GM18861 (cell line): ENCODE results near the gene ADGRG2.
"Not testable (repeated sequence)": the region's sequence is repeated elsewhere in the genome, so short reads cannot be mapped to it uniquely, and the experiment has no call there.

Experiments used
- ATAC-seq: cut with Tn5 transposase; IDR thresholded peaks from one replicate; pipeline ENCODE4 v1.9.1; 2021; ENCODE audit not compliant: unreplicated experiment

Gene ADGRG2

GRCh38 chrX:19089555-19090040 lies 32.7 kb downstream of the ADGRG2 start:
- no peak for ATAC-seq

- ATAC-seq: no peak
Measured at GRCh38 chrX:19086102-19086772, 36.0 kb downstream of the ADGRG2 start.

GRCh38 chrX:19085666-19086065 lies 36.6 kb downstream of the ADGRG2 start:
- no peak for ATAC-seq

- ATAC-seq: no peak
Measured at GRCh38 chrX:19075754-19076153, 46.5 kb downstream of the ADGRG2 start.

GRCh38 chrX:19072372-19072771 lies 49.9 kb downstream of the ADGRG2 start:
- no peak for ATAC-seq

GRCh38 chrX:19070555-19070994 lies 51.7 kb downstream of the ADGRG2 start:
- no peak for ATAC-seq

GRCh38 chrX:19066987-19067386 lies 55.3 kb downstream of the ADGRG2 start:
- ATAC-seq: not testable (repeated sequence)

GRCh38 chrX:19065535-19065934 lies 56.7 kb downstream of the ADGRG2 start:
- ATAC-seq: peak; percentile 79

GRCh38 chrX:19064175-19064574 lies 58.1 kb downstream of the ADGRG2 start:
- no peak for ATAC-seq

- ATAC-seq: no peak
Measured at GRCh38 chrX:19063030-19063429, 59.2 kb downstream of the ADGRG2 start.

- ATAC-seq: no peak
Measured at GRCh38 chrX:19059067-19059466, 63.2 kb downstream of the ADGRG2 start.

GRCh38 chrX:19057856-19058255 lies 64.4 kb downstream of the ADGRG2 start:
- no peak for ATAC-seq

- ATAC-seq: no peak
Measured at GRCh38 chrX:19049110-19049509, 73.2 kb downstream of the ADGRG2 start.

- no peak for ATAC-seq
Measured at GRCh38 chrX:19046343-19047215, 75.7 kb downstream of the ADGRG2 start.

GRCh38 chrX:19040373-19040772 lies 81.9 kb downstream of the ADGRG2 start:
- ATAC-seq: no peak

- no peak for ATAC-seq
Measured at GRCh38 chrX:19034025-19034424, 88.2 kb downstream of the ADGRG2 start.

- no peak for ATAC-seq
Measured at GRCh38 chrX:19030805-19031204, 91.5 kb downstream of the ADGRG2 start.

- no peak for ATAC-seq
Measured at GRCh38 chrX:19028560-19028959, 93.7 kb downstream of the ADGRG2 start.

GRCh38 chrX:19024366-19024765 lies 97.9 kb downstream of the ADGRG2 start:
- ATAC-seq: no peak

GRCh38 chrX:19019996-19020395 lies 102.3 kb downstream of the ADGRG2 start:
- no peak for ATAC-seq

GRCh38 chrX:19017271-19017670 lies 105.0 kb downstream of the ADGRG2 start:
- no peak for ATAC-seq

- ATAC-seq: not testable (repeated sequence)
Measured at GRCh38 chrX:19016614-19017013, 105.7 kb downstream of the ADGRG2 start.
